ENCODE results near the gene TMEM184C.

- TF ChIP-seq CTCF (IDR thresholded peaks at IDR 0.05) = no peak
- no peak for TF ChIP-seq EP300 (IDR thresholded peaks at IDR 0.05)
- TF ChIP-seq POLR2A (IDR thresholded peaks at IDR 0.05) = no peak
- TF ChIP-seq POLR2AphosphoS5 (IDR thresholded peaks at IDR 0.05) = no peak
These were observed 27.9 kb downstream of the TMEM184C start for GRCh38 chr4:147645099-147645498.
